Measurements from ENCODE around the gene TRAF5.

GRCh38 chr1:211420389-211420788 lies 93.8 kb downstream of the TRAF5 start:
- no peak for TF ChIP-seq CTCF (IDR thresholded peaks at IDR 0.05)
- TF ChIP-seq POLR2A (IDR thresholded peaks at IDR 0.05) = no peak
